Neuronal stem cell (in vitro differentiated cells): ENCODE measurements around the gene MAPK11.

Source experiments
- DNase-seq: peaks from one replicate; pipeline ENCODE4 v3.0.0-alpha.2; 2013; ENCODE audit warnings: low spot score
- H2AFZ ChIP-seq: one replicate; pipeline ENCODE4 v1.6.1; 2013; ENCODE audit warnings: mild to moderate bottlenecking, low read length, inconsistent platforms
- H2AK5ac ChIP-seq: 2 replicates; pipeline ENCODE4 v1.6.1; 2013; ENCODE audit warnings: low read depth, mild to moderate bottlenecking, inconsistent platforms, low read length, moderate library complexity, mixed read lengths
- H2BK120ac ChIP-seq: 2 replicates; pipeline ENCODE4 v1.6.1; 2013; ENCODE audit warnings: low read depth, mild to moderate bottlenecking, inconsistent platforms, low read length, moderate library complexity, mixed read lengths
- H2BK12ac ChIP-seq: one replicate; pipeline ENCODE4 v1.6.1; 2013; ENCODE audit warnings: low read length, inconsistent platforms
- H2BK15ac ChIP-seq: 2 replicates; pipeline ENCODE4 v1.6.1; 2013; ENCODE audit warnings: mild to moderate bottlenecking, low read length, inconsistent platforms, mixed read lengths
- H2BK5ac ChIP-seq: one replicate; pipeline ENCODE4 v1.6.1; 2013; ENCODE audit warnings: inconsistent platforms, mild to moderate bottlenecking, low read length, moderate library complexity
- H3K14ac ChIP-seq: one replicate; pipeline ENCODE4 v1.6.1; 2013; ENCODE audit warnings: low read length, inconsistent platforms
- H3K18ac ChIP-seq: 2 replicates; pipeline ENCODE4 v1.6.1; 2013; ENCODE audit warnings: low read length, inconsistent platforms
- H3K23ac ChIP-seq: 2 replicates; pipeline ENCODE4 v1.6.1; 2013; ENCODE audit warnings: low read depth, mild to moderate bottlenecking, mixed read lengths, low read length, inconsistent platforms; ENCODE audit not compliant: poor library complexity
- H3K27ac ChIP-seq: replicated peaks from 3 replicates; pipeline ENCODE4 v1.5.1; 2013; ENCODE audit warnings: low read length, inconsistent platforms
- H3K27me3 ChIP-seq, 3 experiments: 2 replicates each; pipeline ENCODE4 v1.6.1; 2013; ENCODE audit warnings: low read length in 3 of 3, mild to moderate bottlenecking in 2 of 3, inconsistent platforms in 1 of 3, low read depth in 1 of 3, mixed read lengths in 1 of 3, moderate library complexity in 1 of 3; ENCODE audit not compliant: control insufficient read depth in 3 of 3, insufficient read depth in 3 of 3
- H3K36me3 ChIP-seq, 2 donors: replicated peaks in 1 of 2; 2 replicates each; pipeline ENCODE4 v1.6.1; 2013; ENCODE audit warnings: low read length in 2 of 2; ENCODE audit not compliant: control insufficient read depth in 2 of 2, insufficient read depth in 2 of 2
- H3K4ac ChIP-seq: 2 replicates; pipeline ENCODE4 v1.6.1; 2013; ENCODE audit warnings: inconsistent platforms, mild to moderate bottlenecking, low read length, moderate library complexity
- H3K4me1 ChIP-seq, 2 donors: 1 replicate in 1 of 2; 2 replicates in 1 of 2; pipeline ENCODE4 v1.6.1; 2013; ENCODE audit warnings: low read length in 2 of 2, low read depth in 1 of 2; ENCODE audit not compliant: control insufficient read depth in 2 of 2, insufficient read depth in 1 of 2
- H3K4me2 ChIP-seq: one replicate; pipeline ENCODE4 v1.6.1; 2013; ENCODE audit warnings: mild to moderate bottlenecking, low read length, inconsistent platforms; ENCODE audit not compliant: insufficient read depth, poor library complexity, severe bottlenecking
- H3K4me3 ChIP-seq, 2 donors: 2 replicates each; pipeline ENCODE4 v1.5.1; 2013; ENCODE audit warnings: low read length in 2 of 2, mild to moderate bottlenecking in 2 of 2, inconsistent platforms in 1 of 2, moderate library complexity in 1 of 2
- H3K79me1 ChIP-seq: one replicate; pipeline ENCODE4 v1.6.1; 2013; ENCODE audit warnings: low read depth, mild to moderate bottlenecking, inconsistent platforms, low read length, moderate library complexity
- H3K9ac ChIP-seq: one replicate; pipeline ENCODE4 v1.6.1; 2013; ENCODE audit warnings: mild to moderate bottlenecking, low read depth, low read length, inconsistent platforms; ENCODE audit not compliant: poor library complexity
- H3K9me3 ChIP-seq, 2 donors: replicated peaks in 1 of 2; 2 replicates each; pipeline versions ENCODE3 to v1.6.1; 2013; ENCODE audit warnings: low read length in 2 of 2, mild to moderate bottlenecking in 2 of 2, inconsistent platforms in 1 of 2, low read depth in 1 of 2, mixed read lengths in 1 of 2, moderate library complexity in 1 of 2; ENCODE audit not compliant: control insufficient read depth in 2 of 2, insufficient read depth in 1 of 2
- H4K8ac ChIP-seq: one replicate; pipeline ENCODE4 v1.6.1; 2013; ENCODE audit warnings: low read depth, mild to moderate bottlenecking, inconsistent platforms, low read length, moderate library complexity
- H4K91ac ChIP-seq: one replicate; pipeline ENCODE4 v1.6.1; 2013; ENCODE audit warnings: low read length, low read depth, mild to moderate bottlenecking, inconsistent platforms; ENCODE audit not compliant: poor library complexity
- WGBS, 2 donors: extraction: QIAGEN DNeasy Blood & Tissue Kit; methylation state at CpG; one replicate each; pipeline ENCODE4 v1.1.7; 2013; ENCODE audit warnings: missing lambda C conversion rate in 2 of 2, mixed read lengths in 1 of 2; ENCODE audit not compliant: insufficient read length in 2 of 2, insufficient replicate concordance in 1 of 2; ENCODE audit errors: extremely low coverage in 2 of 2; 5-methylcytosine and 5-hydroxymethylcytosine counted together

Gene MAPK11

DNA sequence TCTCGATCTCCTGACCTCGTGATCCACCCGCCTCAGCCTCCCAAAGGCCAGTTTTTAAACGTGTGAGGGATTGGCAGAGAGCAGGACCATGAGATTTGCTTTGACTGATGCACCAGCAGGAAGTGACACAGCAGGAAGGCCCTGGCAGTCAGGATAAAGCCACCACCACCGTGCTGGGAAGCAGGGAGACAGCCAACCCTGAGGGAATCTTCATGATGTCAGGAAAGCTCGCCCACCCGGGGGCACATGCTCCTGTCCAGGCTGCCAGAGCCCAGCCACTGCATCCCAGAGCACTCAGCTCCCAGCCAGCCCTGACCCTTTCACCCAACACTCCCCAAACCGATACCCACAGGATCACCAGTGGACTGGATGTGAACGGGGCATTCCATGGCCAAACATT lies 31.4 kb downstream of the MAPK11 start:
- WGBS, 2 donors: no CpG with 5 or more reads among the region's 9 CpGs
- Histone ChIP-seq H2BK5ac (no peak overlapping the region), H2AK5ac (no peak overlapping the region), H3K4me2 (no peak overlapping the region), H3K23ac (no peak overlapping the region), H3K79me1 (peaks cover 35% of the 10 kb centered on the region), H3K27ac (no peak overlapping the region), H2BK15ac (no peak overlapping the region), H3K4ac (no peak overlapping the region), H3K9me3 (peaks cover 0 to 5% of the 10 kb centered on the region in 2 donors), H3K9ac (no peak overlapping the region), H4K91ac (no peak overlapping the region), H3K36me3 (peaks cover 15 to 18% of the 10 kb centered on the region in 2 donors), H4K8ac (no peak overlapping the region), H2BK120ac (no peak overlapping the region), H3K27me3 (peaks cover 0 to 3% (median 0%) of the 10 kb centered on the region in 3 experiments), H2BK12ac (no peak overlapping the region), H3K4me3 (no peak overlapping the region), H3K4me1 (peaks cover 9 to 14% of the 10 kb centered on the region in 2 donors), H3K18ac (no peak overlapping the region), H3K14ac (no peak overlapping the region), H2AFZ (no peak overlapping the region)
- DNase-seq: no peak

DNA sequence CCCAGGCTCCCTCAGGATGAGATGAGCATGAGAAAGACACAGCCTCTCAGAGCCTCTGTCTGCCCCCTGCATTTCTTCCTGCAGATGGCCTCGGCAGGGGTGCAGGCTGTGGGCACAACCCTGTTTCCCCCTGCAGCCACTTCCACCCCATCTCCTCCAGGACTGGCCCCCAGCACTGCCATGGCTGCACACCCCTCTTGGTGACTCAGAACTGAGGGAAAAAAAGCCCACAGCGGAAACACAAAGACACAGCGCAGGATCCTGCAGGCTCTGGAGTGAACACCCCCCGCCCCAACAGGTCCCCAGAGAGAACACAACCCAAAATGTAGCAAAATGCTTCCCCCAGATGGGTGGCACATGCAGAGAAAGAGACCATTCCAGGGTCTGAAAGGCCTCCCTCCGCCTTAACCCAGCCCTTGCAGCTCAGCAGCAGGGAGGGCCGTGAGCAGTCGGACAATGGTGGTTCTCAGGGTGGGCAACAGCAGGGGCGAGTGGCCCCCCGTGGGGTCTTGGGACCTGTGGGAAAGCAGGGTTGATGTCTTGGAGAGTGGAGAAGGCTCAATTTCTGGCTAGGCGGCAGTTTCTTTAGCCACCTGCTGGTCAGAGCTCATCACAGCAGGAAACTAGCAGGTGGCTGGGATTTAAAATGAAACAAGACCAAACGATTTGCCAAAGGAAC lies 33.3 kb downstream of the MAPK11 start:
- H2AFZ ChIP-seq: no peak overlapping the region

DNA sequence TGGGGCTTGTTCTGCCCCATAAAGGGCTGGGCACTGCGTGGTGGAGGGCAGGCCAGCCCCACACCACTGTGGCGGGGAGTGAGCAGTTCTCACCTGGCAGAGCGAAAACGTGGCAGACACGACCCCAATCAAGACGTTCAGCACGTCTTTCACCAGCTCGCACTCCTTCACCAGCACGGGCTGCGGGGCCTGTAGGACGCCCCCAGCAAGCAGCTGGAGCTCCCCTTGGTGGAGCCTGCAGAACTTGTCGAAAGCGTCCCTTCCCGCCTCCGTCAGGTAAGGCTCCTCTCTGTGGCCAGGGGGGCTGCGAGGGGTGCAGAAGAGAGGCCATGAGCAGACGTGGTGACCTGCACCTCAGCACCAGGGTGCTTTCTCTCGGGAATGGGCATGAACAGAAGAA lies 37.0 kb downstream of the MAPK11 start:
- H2BK15ac ChIP-seq: no peak overlapping the region
- H2AFZ ChIP-seq: no peak overlapping the region
- H3K18ac ChIP-seq: no peak overlapping the region
- H3K4me1 ChIP-seq: peaks cover 0 to 2% of the 10 kb centered on the region in 2 donors
- H2BK120ac ChIP-seq: no peak overlapping the region
- no peak overlapping the region for H2AK5ac ChIP-seq
- H3K36me3 ChIP-seq: peaks cover 12 to 26% of the 10 kb centered on the region in 2 donors
- H3K14ac ChIP-seq: no peak overlapping the region
- H3K9me3 ChIP-seq: peaks cover 0 to 5% of the 10 kb centered on the region in 2 donors
- no peak overlapping the region for H3K4me3 ChIP-seq
- DNase-seq: no peak
- no peak overlapping the region for H3K4me2 ChIP-seq
- no peak overlapping the region for H2BK5ac ChIP-seq
- peak overlapping the region; percentile 6 for H3K23ac ChIP-seq
- no peak overlapping the region for H4K8ac ChIP-seq
- no peak overlapping the region for H3K27ac ChIP-seq
- no CpG with 5 or more reads among the region's 18 CpGs for WGBS, 2 donors
- H3K79me1 ChIP-seq: peaks cover 29% of the 10 kb centered on the region
- peaks cover 0 to 3% (median 0%) of the 10 kb centered on the region in 3 experiments for H3K27me3 ChIP-seq
- H3K4ac ChIP-seq: no peak overlapping the region
- no peak overlapping the region for H2BK12ac ChIP-seq
- no peak overlapping the region for H4K91ac ChIP-seq
- H3K9ac ChIP-seq: no peak overlapping the region

More for the DNA sequence above, 33.3 kb downstream of the MAPK11 start:
- no peak overlapping the region for H3K4ac ChIP-seq
- peaks cover 28% of the 10 kb centered on the region for H3K79me1 ChIP-seq
- H3K9me3 ChIP-seq: peaks cover 0 to 5% of the 10 kb centered on the region in 2 donors
- peaks cover 15 to 28% of the 10 kb centered on the region in 2 donors for H3K36me3 ChIP-seq
- peak overlapping the region; percentile 21 for H3K9ac ChIP-seq
- H2BK5ac ChIP-seq: no peak overlapping the region
- H2AK5ac ChIP-seq: no peak overlapping the region
- no peak overlapping the region for H2BK12ac ChIP-seq
- no peak overlapping the region for H4K8ac ChIP-seq
- peaks cover 2 to 5% of the 10 kb centered on the region in 2 donors for H3K4me1 ChIP-seq
- no peak overlapping the region for H3K4me3 ChIP-seq
- no peak overlapping the region for H2BK120ac ChIP-seq
- no peak overlapping the region for H4K91ac ChIP-seq
- H2BK15ac ChIP-seq: no peak overlapping the region
- no peak for DNase-seq
- no peak overlapping the region for H3K27ac ChIP-seq
- H3K27me3 ChIP-seq: peaks cover 0 to 3% (median 0%) of the 10 kb centered on the region in 3 experiments
- no peak overlapping the region for H3K18ac ChIP-seq
- no peak overlapping the region for H3K4me2 ChIP-seq
- peak overlapping the region; percentile 43 for H3K23ac ChIP-seq
- WGBS, 2 donors: no CpG with 5 or more reads among the region's 11 CpGs
- H3K14ac ChIP-seq: no peak overlapping the region

DNA sequence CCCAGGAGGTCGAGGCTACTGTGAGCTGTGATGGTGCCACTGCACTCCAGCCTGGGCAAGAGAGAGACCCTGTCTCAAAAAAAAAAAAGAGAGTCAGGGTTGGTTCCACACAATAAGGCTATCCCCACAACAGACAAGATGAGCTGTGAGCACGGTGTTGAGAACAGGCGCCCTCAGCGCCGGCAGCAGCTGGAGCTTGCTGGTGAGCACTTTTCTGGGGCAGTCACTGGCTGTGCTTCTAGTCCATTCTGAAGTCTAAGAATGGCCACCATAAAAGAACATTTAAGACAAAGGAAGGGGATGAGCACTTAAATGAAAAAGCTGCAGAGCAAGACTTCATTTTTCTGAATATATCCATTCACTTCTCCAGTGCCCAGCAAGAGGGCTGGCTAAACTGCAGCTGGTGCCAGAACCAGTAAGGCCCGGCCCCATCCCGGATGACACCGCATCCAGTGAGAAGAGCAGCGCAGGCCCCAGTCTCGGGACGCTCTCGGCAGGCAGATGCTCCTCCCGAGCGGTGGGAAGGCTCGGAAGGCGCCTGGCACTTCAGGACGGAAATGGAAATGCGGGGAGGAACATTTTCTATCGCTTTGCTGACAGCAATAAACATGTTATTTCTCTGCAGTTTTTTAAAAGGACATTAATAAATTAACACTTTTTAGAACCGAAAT lies 37.6 kb downstream of the MAPK11 start:
- no CpG with 5 or more reads among the region's 20 CpGs for WGBS, 2 donors
- Histone ChIP-seq H3K4me2 (no peak overlapping the region), H3K4me1 (peaks cover 0 to 2% of the 10 kb centered on the region in 2 donors)

More for the DNA sequence above, 37.6 kb downstream of the MAPK11 start:
- H3K36me3 ChIP-seq: peaks cover 12 to 26% of the 10 kb centered on the region in 2 donors
- H3K79me1 ChIP-seq: peaks cover 33% of the 10 kb centered on the region
- H3K27ac ChIP-seq: no peak overlapping the region
- no peak overlapping the region for H2AFZ ChIP-seq
- H3K23ac ChIP-seq: no peak overlapping the region
- H3K4ac ChIP-seq: no peak overlapping the region
- no peak overlapping the region for H3K4me3 ChIP-seq
- H3K9me3 ChIP-seq: peaks cover 0 to 5% of the 10 kb centered on the region in 2 donors
- H2AK5ac ChIP-seq: no peak overlapping the region
- no peak overlapping the region for H2BK5ac ChIP-seq
- H3K9ac ChIP-seq: no peak overlapping the region
- no peak overlapping the region for H4K8ac ChIP-seq
- H3K27me3 ChIP-seq: peaks cover 0 to 3% (median 0%) of the 10 kb centered on the region in 3 experiments
- no peak overlapping the region for H2BK15ac ChIP-seq
- H3K18ac ChIP-seq: no peak overlapping the region
- no peak overlapping the region for H4K91ac ChIP-seq
- H2BK120ac ChIP-seq: no peak overlapping the region
- no peak overlapping the region for H2BK12ac ChIP-seq
- no peak for DNase-seq
- H3K14ac ChIP-seq: no peak overlapping the region
